Thyroid gland (tissue), 4 donors: ENCODE measurements around the gene HTR3E.

Experiments
- POLR2A ChIP-seq, 2 donors: fragments of 450-650 bp; IDR thresholded peaks; one replicate each; pipeline ENCODE4 v1.6.1; 2017; ENCODE audit warnings: antibody characterized with exemption in 2 of 2, mild to moderate bottlenecking in 2 of 2, moderate library complexity in 1 of 2
- TF ChIP-seq, protein P1 (sequence below), 6 experiments: fragments of 200-600 bp in 3 of 6; fragments of 450-650 bp in 3 of 6; sonication (generic) in 3 of 6; IDR thresholded peaks; one replicate each; pipeline ENCODE4 v1.5.1; 2016 to 2019; ENCODE audit warnings: antibody characterized with exemption in 6 of 6, mild to moderate bottlenecking in 2 of 6, inconsistent platforms in 1 of 6, moderate library complexity in 1 of 6

DNA sequence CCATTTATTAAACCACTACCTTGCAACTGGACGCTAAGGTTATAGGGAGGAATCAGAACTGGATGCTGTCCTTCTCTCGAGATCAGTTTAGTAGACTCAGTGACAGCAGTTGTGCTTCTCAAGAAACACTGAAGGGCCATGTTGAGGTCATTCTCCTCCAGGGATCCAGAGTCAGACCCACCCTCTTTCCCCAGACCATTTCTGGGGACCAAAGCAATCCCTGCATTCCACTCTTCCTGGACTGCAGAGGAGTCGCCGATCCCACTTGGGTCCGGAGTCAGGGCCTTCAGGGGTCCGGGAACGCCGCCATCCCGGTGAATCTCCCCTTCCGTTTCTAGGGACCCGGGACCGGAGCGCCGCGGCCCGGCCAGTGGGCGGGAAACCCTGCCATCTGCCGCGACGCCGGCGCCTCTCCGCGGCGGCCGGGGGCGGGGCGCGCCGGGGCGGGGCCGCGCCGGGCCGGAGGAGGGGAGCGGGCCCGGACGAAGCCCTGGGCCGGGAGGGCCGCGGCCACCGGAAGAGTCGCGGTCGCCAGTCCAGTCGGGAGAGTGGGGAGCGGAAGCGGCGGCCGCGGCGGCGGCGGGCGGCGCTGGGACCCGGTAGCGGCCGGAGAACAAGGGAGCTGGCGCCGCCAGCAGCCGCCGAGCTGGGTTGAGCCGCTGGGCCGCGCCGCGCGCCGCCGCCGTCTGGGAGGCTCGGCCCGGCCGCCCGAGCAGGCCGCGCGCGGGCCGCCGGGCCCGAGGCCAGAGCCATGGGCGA lies 58.2 kb downstream of the HTR3E start, which contains the start of gene DVL3:
- TF ChIP-seq, protein P1, sequence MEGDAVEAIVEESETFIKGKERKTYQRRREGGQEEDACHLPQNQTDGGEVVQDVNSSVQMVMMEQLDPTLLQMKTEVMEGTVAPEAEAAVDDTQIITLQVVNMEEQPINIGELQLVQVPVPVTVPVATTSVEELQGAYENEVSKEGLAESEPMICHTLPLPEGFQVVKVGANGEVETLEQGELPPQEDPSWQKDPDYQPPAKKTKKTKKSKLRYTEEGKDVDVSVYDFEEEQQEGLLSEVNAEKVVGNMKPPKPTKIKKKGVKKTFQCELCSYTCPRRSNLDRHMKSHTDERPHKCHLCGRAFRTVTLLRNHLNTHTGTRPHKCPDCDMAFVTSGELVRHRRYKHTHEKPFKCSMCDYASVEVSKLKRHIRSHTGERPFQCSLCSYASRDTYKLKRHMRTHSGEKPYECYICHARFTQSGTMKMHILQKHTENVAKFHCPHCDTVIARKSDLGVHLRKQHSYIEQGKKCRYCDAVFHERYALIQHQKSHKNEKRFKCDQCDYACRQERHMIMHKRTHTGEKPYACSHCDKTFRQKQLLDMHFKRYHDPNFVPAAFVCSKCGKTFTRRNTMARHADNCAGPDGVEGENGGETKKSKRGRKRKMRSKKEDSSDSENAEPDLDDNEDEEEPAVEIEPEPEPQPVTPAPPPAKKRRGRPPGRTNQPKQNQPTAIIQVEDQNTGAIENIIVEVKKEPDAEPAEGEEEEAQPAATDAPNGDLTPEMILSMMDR (IDR thresholded peaks at IDR 0.05): no peak
- peak in 1 of 2 donors; percentile 73 for TF ChIP-seq POLR2A (IDR thresholded peaks at IDR 0.05)
